NT2/D1 (cell line): ENCODE data around the gene IL24.

Experiments
- SUZ12 ChIP-seq: IDR thresholded peaks from 2 replicates; pipeline ENCODE4 v1.6.1; 2011; ENCODE audit not compliant: insufficient read length, insufficient read depth; ENCODE audit errors: extremely low read depth
- YY1 ChIP-seq: IDR thresholded peaks from 2 replicates; pipeline ENCODE4 v1.6.1; 2011; ENCODE audit not compliant: insufficient read length, insufficient read depth
- ZNF274 ChIP-seq: IDR thresholded peaks from 2 replicates; pipeline ENCODE4 v1.6.1; 2011; ENCODE audit warnings: mild to moderate bottlenecking, low read depth, low read length

GRCh38 chr1:206859082-206859521 is 38.1 kb upstream of the IL24 start:
- TF ChIP-seq YY1 (no peak), SUZ12 (no peak), ZNF274 (no peak)
